ENCODE measurements around the gene RAE1. TPM values are rescaled to one million over a fixed set of nuclear protein-coding genes. Genes with fewer than 3 reads are reported as not detected.

RAE1 gene
- total and polyA plus RNA-seq, 2 of the 8 experiments (the other 6 are each of a cell fraction or from before 2014, with no cell fraction given), result 35.9 to 44.9 TPM

DNA sequence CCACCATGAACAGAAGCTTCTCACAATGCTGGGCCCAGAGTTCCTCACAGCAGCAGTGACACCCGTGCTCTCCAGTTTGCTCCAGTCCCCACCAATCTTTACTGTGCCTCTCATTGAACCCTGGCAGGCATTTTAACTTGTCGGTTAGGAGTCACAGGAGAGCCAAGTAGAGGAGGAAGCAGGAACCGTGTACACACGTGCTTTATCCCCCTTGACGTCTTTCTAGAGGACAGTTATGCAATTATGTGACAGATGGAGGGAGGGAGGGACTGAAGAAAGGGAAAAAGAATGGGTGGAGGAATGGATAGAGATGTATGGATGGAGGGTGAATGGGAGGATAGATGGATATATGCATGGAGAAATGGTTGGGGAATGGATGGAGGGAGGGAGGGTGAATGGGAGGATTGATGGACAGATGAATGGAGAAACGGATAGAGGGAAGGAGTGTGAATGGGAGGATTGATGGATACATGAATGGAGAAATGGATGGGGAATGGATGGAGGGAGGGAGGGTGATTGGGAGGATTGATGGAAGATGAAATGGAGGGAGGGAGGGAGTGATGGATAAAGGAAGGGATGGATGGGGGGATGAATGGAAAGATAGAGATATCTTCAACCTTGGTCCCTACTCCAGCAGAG lies 66.1 kb downstream of the RAE1 start (continued):
- no peak for TF ChIP-seq SIN3A (conservative IDR thresholded peaks at IDR 0.05 in 1 of 2, IDR thresholded peaks at IDR 0.05 in 1 of 2; ENCODE audit: low read depth in 1 of 2, low read length in 2 of 2)

Measured in H1 (cell line).